Right forelimb (tissue), 1 donor: ENCODE data around the gene ITGA11.
A peak's percentile ranks its signal among the peaks of the same experiment; 100 is the strongest.

Experiments
- DNase-seq: peaks from one replicate; pipeline ENCODE4 v3.0.0-alpha.2; 2018

The ITGA11 gene

DNA sequence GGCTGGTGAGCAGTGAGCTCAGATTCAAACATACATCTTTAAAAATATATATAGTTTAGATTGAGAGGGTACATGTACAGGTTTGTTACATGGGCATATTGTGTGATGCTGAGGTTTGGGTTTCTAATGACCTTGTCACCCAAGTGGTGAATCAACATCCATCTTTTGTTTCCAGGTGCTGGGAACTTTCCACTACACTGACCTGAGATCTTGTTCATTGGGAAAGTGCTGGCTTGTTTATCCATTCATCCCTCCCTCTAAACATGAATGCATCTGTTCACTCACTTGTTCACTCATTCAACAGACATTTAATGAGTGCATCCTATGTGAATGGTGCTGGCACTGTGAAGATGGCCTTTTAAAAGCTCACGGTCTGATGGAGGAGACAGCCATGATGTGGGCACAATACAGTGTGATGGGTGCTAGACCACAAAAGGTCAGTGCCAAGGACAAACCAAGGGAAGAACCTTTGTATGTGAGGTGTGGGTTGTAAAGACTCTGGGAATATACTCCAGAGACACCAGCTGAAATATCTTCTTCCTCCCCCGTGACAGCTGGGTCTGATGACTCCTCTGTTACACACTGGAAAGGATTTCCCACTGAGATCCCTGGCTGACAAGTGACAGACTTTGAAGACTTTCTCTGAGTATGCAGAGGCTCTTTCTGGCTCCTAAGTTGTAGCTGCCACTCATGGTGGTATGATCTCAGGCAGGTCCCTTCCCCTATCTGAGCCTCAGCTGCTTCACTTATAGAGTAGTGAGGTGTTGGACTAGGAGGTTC is 16.2 kb upstream of the ITGA11 start:
- no peak for DNase-seq

DNA sequence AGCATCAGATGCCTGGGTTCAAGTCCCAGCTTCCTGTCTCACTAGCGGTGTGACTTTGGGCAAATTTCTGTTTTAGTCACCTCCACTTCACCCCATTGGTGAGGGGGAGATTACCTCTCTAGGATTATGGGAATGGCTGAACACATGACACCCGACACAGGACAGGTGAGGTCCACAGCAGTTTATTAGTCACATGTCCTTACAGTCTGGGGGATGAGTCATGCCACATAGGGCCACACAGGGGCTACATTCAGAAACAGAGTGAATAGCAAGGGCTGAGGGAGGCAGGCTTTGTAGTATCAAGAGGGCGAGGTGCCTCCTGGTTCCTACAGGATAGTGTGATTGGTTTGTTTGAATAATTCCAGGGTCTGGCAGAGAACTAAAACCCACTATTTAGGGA is 15.2 kb upstream of the ITGA11 start:
- no peak for DNase-seq

DNA sequence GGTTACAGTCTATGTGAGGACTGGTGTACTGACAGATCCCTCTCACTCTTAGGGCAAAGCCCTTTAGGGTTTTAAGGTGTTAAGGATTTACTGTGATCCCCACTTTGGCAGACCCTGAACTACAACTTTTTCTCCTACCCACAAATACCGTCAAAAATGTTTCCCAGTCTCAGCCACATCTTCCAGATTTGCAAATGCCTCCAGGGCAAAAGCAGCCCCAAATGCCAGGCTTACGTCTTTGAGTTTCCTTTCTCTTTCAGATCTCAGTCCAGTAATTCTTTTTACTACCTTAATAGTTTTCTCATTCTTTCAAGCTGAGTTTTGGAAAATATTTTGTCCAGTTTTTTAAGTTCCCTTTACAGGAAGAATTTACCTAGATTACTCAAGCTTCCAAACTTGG is 13.4 kb upstream of the ITGA11 start:
- no peak for DNase-seq

DNA sequence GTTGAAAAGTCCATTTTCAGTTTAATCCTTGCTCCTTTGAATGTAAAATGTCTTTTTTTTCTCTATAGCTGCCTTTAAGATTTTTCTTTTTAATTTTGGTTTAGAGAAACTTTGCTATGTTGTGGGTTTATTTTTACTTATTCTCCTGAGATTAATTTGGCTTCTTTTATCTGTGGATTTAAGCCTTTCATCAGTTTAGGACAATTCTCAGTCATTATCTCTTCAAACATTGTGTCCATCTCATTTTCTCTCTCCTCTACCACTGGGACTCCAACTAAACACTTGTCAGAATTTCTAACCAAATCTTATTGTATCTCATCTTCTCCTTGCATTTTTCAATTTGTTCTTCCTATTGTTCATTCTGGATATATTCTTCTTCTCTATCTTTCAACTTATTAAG is 12.4 kb upstream of the ITGA11 start:
- no peak for DNase-seq

DNA sequence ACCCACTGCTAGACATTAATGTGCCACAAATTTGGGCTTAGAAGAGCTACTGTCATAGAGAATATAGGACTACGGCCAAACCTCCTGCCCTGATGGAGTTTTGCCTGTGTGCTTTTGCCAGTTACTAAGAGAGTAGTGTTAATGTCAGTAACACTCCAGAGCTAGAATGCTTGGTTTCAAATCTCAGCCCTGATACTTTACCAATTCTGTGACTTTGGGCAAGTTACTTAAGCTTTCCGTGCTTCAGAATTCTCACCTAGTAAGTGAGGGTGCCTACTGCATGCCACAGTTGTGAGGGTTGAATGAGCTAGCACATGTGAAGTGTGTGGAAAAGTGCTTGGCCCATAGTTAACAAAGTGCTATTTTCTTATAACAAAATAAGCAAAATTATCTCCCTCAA is 10.9 kb upstream of the ITGA11 start:
- no peak for DNase-seq

DNA sequence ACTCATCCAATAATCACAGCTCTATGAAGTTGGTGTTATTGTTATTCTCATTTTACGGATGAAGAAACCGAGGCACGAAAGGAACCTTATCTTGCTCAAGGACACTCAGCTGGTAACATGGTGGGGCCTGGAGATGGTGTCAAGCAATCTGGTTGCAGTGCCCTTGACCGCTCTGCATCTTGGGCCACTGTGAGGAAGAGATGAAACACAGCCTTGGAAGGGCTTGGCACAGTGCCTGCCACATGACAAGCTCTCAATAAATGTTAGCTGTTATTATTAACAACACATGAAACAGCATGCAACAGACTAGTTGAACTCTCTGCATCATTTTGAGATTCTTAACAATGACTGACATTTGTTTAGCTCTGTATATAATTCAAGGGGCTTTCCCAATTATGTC is 10.1 kb upstream of the ITGA11 start:
- DNase-seq: no peak

DNA sequence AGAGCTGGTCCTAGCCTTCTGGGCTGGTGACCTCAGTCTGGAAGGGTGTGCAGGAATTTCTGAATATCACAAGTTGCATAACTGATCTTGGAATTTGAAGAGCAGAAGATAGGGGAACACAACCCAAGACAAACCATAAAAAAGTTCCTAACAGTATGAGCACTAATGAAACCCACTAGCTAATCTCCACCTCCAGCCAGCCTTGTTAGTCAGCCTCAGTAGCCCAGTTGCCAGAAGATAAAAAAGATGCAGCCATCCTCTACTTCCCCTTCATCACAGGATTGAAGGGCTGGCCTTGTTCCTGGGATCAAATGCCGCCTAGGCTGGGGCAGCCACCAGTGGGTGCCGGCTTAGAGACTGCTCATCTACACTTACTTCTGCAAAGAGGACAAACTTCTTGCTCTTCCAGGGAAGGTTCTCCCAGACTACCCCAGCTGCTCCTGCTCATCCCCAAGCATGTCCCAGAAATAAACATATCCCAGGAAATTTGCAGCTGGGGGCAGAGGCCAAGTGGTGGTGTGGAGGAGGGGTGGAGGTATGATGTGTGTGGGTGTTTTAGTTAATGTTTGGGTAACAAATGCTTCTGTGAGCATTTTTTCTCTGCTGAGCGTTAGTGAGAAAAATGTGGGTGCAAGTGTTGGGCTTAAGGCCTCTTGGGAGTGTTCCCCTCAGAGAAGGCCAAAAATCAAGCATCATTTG is 9.2 kb upstream of the ITGA11 start:
- DNase-seq: no peak

DNA sequence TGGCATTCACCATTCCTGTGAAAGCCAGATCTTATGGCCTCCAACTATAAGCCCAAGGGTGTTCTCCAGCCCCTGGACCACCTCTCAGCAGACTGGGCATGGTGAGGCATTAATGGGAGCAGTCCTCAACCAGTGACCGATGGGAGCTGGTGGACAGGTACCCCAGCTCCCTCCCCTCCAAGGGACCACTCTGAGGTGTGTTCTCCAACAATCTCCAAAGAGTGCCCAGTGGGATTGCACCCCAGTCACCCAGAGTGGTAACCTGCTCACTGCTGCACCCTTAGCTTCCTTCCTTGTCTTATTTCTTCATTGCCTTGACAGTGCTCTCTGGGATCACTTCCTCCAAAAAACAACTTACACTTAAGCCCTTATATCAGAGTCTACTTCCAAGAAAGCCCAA is 8.2 kb upstream of the ITGA11 start:
- no peak for DNase-seq

DNA sequence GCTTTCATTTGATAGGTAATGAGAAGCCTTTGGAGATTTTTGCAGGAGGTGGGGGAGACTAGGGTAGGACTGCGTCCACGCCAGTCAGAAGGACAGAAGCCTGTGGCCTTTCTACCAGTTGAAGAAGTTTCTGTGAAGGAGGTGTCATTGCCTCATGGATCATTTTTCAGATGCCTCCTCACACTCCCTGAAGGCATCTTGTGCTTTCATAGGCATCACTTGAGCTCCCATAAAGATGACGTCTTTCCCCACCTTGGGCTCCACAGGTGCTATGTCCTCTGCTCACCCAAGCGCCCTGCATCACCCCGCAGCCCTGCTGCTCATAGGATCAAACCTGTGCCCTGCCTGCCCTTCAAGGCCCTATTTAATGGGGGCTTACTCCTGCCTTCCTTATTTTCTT is 7.5 kb upstream of the ITGA11 start:
- DNase-seq: no peak

DNA sequence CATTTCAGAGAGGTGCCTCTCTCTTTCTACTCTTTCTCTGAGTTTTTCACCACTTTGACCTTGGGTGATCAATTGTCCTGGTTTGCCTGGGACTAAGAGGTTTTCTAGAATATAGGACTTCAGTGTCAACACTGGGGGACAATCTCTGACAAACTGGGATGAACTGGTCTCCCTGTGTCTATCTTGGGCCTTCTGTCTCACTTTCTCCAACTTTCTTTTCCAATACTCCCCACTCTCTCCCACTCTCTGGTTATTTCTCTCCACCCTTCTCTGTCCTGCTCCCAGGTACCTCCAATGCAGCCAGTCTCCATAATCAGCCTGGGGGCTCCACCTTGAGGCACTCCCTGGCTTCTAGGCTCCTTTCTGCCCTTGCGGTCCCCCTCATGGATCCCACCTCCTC is 4.7 kb upstream of the ITGA11 start:
- no peak for DNase-seq

DNA sequence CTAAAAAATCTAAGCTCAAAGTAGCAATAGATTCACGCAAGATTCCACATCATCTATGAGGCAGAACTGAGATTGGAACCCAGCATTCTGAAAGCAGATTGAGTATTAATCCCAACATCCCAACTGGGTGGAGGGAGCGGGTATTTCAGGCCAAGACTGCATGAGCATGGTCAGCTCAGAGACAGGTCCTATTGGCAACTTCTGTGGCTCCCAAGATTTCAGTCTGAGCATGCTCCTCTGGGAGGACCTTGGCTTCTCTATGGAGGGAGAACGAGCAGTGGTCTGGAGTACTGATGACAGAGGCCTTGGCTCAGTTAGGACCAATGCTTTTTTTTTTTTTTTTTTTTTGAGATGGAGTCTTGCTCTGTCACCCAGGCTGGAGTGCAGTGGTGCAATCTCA is 4.0 kb upstream of the ITGA11 start:
- DNase-seq: no peak

DNA sequence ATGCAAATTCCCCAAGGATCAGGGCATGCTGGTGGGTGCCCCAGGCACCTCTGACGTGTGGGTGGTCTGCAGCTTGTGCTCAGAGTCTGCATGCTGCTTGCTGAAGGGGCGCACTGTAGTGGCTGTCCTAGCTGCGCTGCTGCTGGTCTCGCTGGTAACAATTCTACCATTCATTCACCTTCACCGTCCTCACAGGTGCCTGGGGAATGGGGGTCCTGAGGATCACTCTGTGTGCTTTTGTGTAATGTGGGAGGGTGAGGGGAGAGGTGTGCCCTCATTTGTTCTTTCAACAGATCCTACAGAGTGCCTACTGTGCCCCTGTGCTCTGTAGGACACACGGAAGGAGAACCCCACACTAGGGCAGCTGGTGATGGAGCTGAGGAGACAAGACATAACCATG is 2.1 kb upstream of the ITGA11 start:
- DNase-seq: no peak

DNA sequence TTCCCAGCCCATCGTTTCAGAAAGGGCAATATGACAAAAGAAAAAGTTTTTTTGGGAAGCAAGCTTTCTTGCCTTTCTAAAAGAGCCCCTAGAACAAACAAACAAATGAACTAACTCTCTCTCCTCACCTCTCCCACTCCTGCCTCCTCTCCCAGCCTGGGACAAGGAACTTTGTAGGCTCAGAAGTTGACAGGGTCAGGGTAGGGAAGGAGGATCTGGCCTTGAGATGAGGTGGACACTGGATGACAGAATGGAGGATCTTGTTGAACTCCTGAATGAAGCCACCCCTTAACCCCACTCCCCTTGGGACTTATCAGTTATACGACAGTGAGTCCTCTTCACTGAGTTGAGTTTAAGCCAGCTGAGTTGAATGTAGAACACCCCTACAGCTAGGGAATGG is 1.6 kb upstream of the ITGA11 start:
- no peak for DNase-seq

DNA sequence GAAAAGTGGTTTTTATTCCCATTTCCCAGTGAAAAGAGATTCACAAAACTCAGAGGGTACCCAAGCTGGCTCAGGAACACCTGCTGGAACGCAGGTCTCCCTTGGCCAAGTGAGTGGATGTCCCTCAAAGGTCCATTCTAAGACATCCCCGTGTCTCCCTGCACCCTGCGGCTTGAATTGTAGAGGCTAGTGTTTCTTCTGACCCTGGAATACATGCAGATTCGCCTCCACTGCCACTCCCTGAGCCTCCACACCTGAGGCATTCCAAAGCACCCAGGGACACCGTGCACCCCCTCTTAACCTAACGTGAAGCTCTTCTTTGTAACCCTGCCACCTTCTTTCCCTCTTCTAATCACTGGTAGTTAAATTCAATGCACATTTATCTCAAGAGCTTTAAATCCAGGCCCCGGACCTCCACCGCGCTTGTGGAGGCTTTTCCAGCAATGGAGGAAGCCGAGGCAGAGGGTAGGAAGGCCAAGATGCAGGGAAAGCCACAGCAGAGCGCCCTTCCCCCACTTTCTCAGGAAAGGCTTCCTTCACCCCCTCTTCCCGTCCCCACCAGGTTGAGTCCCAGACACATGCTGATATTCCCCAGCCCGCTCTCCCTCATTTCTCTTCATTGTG is 590 bp upstream of the ITGA11 start:
- DNase-seq: no peak

DNA sequence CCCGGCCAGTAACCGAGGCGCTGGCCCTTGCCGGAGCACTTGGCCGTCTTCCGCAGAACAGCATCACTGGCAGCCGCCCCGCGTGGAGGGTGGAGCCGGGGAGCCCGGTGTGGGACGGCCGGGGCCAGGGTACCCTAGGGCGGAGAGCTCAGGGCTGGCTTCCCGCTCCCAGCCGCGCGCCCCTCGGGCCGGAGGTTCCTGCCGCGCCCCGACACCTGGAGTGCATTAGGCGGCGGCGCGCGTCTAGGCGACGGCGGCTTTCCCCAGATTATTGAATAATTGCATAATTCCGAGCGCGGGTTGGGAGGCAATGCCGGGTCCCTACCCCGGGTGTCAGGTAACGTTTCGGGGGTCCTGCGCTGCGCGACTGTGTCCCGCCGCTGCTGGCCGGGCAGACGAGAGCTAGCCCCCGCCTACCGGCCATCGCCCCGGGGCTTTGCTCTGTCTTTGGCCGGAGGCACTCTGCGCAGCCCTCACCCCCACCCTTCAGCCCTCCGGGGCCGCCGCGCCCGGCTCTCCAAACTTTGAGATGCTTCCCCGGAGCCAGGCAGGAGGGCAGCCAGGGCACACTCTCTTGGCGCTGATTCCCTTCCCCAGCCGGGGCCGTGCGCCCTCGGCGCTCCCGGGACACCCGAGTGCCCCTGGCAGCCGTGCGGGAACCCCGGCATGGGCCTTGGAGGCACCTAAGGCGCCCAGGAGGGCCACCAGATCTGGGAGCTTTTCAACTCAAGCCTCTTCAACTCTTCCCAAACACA is 749 bp downstream of the ITGA11 start:
- peak; percentile 71 for DNase-seq

DNA sequence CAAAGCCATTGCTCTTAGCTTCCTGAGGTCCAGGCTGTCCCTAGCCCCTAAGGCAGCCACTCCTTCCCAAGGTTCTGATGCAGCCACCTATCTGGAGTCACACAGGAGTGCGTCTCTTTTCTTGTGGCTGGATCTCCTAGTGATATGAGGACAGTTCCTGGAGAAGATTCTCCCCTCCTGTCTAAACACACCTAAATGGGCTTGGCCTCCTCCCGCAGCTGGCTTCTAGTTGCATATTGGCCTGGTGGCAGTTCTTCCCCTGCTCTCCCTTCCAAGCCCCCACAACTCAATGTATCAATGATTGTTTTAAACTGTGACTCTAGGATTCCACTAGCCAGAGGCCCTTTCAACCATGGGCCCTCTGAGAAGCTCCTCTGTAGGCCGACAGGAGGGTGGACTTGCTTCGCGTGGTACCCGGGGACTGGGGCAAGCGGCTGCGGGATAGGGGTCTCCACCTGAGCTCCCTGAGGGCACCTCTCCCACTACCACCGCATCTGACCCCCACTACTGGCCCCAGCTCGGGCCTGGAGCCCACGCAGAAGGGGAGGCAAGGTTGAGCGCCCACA is 1.4 kb downstream of the ITGA11 start:
- DNase-seq: peak; percentile 37

DNA sequence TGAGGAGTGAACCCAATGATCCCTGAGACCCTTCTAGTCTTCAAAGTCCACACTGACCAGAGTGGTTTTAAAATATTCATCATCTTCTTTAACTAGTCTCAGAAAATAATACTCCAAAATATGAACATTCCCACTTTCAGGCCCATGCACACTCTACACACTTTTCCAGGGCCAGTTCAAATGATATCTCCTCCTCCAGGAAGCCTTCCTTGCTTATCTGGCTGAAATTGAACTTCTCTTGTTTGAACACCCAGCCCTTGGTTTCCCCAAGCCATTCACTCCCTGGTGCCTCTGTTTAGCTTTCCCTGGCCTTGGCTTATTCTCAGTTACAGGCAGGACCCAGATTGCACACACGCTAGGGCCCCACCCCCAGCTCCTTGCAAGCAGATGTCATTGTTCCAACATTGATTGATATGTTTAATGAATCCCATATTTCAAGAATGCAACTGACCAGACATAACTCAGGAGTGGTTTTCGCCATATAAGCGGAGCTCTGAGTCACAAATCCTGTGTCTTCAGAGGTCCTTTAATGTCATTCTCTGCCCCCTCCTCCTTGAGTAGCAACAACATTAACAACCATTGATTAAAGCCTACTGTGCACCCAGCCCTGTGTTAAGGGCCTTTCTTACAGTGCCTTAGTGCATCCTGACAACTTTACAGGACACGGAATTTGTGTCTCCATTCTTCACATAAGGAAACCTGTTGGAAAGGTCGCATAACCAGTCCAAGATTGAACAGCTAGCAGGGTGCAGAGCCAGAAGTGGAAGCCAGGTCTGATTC is 2.1 kb downstream of the ITGA11 start:
- no peak for DNase-seq

DNA sequence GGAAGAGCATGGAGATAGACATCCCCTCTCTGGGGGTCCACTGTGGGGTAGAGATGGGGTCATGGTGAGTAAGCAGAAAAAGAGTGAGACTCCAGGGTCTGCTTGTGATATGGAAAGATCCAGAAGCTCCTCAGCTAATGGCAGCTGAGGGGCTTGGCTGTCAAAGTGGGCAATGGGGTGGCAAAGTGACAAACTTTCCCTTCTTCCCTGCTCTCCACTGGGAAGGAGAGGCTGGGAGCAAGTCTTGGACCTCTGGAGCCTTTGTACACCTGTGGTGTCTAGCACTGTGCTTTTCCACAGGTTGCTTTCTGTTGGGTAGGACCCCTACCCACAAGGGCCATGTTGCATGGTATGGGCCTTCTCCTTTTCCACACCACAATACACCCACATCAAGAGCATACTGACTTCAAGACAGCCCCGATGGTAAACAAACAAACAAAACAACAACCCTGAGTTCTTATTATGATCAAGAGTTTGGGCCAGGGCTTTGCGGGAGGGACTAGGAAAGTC is 3.5 kb downstream of the ITGA11 start:
- DNase-seq: peak; percentile 19

DNA sequence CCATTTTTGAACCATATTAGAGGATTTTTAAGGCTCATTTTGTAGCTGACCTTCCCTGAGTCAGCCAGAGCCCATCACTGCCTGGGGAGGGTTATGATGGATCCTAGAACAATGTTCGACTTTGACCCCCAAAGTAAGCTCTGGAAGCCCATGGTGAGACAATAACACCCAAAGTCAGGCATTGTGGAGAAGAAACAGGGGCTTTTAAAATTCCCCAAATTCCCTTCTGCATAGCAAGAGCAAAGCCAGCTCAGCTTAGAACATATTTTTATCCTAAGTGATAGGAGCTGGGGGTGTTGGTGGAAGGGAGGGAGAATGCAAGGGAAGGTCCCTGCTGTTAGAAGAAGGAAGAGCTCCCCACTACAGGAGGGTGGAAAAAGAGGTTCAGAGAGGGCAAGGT is 4.0 kb downstream of the ITGA11 start:
- DNase-seq: no peak

DNA sequence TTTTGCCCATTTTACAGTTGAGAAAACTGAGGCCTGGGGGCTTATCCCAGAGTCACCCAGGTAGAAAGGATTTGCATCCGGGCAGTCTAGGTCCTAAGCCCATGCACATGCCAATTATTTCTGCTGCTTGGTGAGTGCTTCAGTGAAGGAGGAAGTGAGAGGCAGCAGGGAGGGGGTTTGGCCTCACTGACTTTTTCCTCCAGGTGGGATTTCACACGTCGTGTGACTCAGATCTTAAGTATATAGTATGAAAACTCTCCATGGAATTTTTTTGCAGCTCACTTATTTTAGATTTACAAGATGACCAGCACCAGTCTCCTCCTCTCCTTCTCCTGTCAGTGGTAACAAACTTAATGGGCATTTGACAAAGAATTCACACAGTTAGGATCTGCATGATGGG is 4.6 kb downstream of the ITGA11 start:
- DNase-seq: no peak

DNA sequence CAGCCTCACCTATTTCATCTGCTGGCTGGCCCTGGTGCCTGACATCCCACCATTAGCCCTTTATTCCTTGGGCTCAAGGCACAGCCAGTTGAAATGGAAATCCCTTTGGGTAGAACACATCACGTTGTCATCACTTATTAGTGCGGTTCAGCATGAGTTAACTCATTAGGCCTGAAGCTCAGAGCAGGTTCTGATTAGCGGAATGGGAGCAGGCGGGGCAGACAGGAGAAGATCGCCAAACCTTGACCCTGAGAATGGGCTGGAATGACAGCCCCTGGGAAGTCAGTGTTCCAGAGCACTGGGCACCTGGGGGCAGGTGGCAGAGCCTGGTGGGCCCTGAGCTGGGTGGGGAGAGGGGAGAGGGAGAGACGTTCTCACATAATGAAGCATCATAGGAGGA is 5.8 kb downstream of the ITGA11 start:
- no peak for DNase-seq

DNA sequence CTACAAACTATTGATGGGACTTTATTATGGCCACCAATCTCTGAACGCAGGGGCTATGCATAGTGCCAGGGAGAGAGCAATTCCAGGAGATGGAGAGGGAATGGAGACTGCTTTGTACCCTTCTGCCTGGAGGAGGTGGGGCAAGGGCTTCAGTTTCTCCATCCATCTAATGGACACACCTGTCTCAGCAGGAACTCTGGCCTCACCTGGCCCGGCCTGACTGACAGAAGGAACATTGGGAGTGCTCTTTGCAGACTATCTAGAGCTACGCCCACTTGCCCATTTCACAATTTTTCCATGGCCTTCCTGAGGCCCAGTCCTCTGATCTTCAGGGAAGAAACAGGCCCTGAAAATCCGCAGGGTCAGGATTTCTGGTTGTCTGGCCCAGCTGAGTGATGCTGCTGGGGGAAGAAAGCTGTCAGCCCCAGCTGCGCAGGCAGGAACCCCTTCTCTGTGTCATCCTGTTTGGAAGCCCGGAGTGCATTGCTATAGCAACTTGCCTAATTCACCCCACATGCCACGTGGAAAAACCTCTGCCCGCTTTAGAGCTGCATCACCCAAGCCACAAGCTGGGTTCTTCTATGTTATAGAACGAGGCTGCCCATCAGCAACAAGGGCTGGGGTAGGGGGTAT is 6.4 kb downstream of the ITGA11 start:
- DNase-seq: no peak
